ENCODE data around the gene RAET1E. TPM values are rescaled to one million over a fixed set of nuclear protein-coding genes. Genes with fewer than 3 reads are reported as not detected.
"Not testable (repeated sequence)": the region's sequence is repeated elsewhere in the genome, so short reads cannot be mapped to it uniquely, and the experiment has no call there.

Gene RAET1E
- total RNA-seq, 1 experiment from 2014 or later = not detected

GRCh38 chr6:149933461-149933860, 35.5 kb upstream of the RAET1E start:
- in situ Hi-C loops (cut with HindIII; ENCODE audit: low pct_unique_long_range_greater_than_20kb, low sequenced_read_pairs) = no loop called here
- no peak for DNase-seq (ENCODE audit: low read depth)

GRCh38 chr6:149933036-149933435, 35.1 kb upstream of the RAET1E start:
- no peak for DNase-seq (ENCODE audit: low read depth)
- in situ Hi-C loops (cut with HindIII; ENCODE audit: low pct_unique_long_range_greater_than_20kb, low sequenced_read_pairs) = no loop called here

GRCh38 chr6:149931501-149931900, 33.6 kb upstream of the RAET1E start:
- in situ Hi-C loops (cut with HindIII; ENCODE audit: low pct_unique_long_range_greater_than_20kb, low sequenced_read_pairs) = no loop called here

GRCh38 chr6:149929422-149929821, 31.5 kb upstream of the RAET1E start:
- in situ Hi-C loops (cut with HindIII; ENCODE audit: low pct_unique_long_range_greater_than_20kb, low sequenced_read_pairs) = no loop called here

More at GRCh38 chr6:149931501-149931900, 33.6 kb upstream of the RAET1E start:
- DNase-seq (ENCODE audit: low read depth) = no peak

GRCh38 chr6:149927025-149927424, 29.1 kb upstream of the RAET1E start:
- in situ Hi-C loops (cut with HindIII; ENCODE audit: low pct_unique_long_range_greater_than_20kb, low sequenced_read_pairs); DNase-seq (ENCODE audit: low read depth): not testable (repeated sequence)

More at GRCh38 chr6:149929422-149929821, 31.5 kb upstream of the RAET1E start:
- DNase-seq (ENCODE audit: low read depth) = no peak

- DNase-seq (ENCODE audit: low read depth) = peak; percentile 65
- in situ Hi-C loops (cut with HindIII; ENCODE audit: low pct_unique_long_range_greater_than_20kb, low sequenced_read_pairs) = no loop called here
Measured at GRCh38 chr6:149925974-149926777, 28.3 kb upstream of the RAET1E start.

GRCh38 chr6:149925253-149925973, 27.5 kb upstream of the RAET1E start:
- no peak for DNase-seq (ENCODE audit: low read depth)
- in situ Hi-C loops (cut with HindIII; ENCODE audit: low pct_unique_long_range_greater_than_20kb, low sequenced_read_pairs) = no loop called here

- DNase-seq (ENCODE audit: low read depth) = no peak
- in situ Hi-C loops (cut with HindIII; ENCODE audit: low pct_unique_long_range_greater_than_20kb, low sequenced_read_pairs) = no loop called here
Measured at GRCh38 chr6:149924933-149925252, 27.0 kb upstream of the RAET1E start.

GRCh38 chr6:149924206-149924932, 26.5 kb upstream of the RAET1E start:
- in situ Hi-C loops (cut with HindIII; ENCODE audit: low pct_unique_long_range_greater_than_20kb, low sequenced_read_pairs) = no loop called here
- DNase-seq (ENCODE audit: low read depth) = no peak

GRCh38 chr6:149923327-149923986, 25.5 kb upstream of the RAET1E start:
- in situ Hi-C loops (cut with HindIII; ENCODE audit: low pct_unique_long_range_greater_than_20kb, low sequenced_read_pairs) = no loop called here
- no peak for DNase-seq (ENCODE audit: low read depth)

- DNase-seq (ENCODE audit: low read depth) = peak; percentile 78
- in situ Hi-C loops (cut with HindIII; ENCODE audit: low pct_unique_long_range_greater_than_20kb, low sequenced_read_pairs) = no loop called here
Measured at GRCh38 chr6:149922642-149923326, 24.9 kb upstream of the RAET1E start, which contains the start of gene RAET1G. Gene RAET1G, minus strand, starts transcription at chr6:149923121. Its CDS starts 111 bp downstream, at chr6:149923010.

- DNase-seq (ENCODE audit: low read depth); in situ Hi-C loops (cut with HindIII; ENCODE audit: low pct_unique_long_range_greater_than_20kb, low sequenced_read_pairs): not testable (repeated sequence)
Measured at GRCh38 chr6:149922091-149922490, 24.2 kb upstream of the RAET1E start.

- in situ Hi-C loops (cut with HindIII; ENCODE audit: low pct_unique_long_range_greater_than_20kb, low sequenced_read_pairs) = no loop called here
- DNase-seq (ENCODE audit: low read depth) = no peak
Measured at GRCh38 chr6:149921361-149921760, 23.4 kb upstream of the RAET1E start.

- DNase-seq (ENCODE audit: low read depth) = no peak
- in situ Hi-C loops (cut with HindIII; ENCODE audit: low pct_unique_long_range_greater_than_20kb, low sequenced_read_pairs) = no loop called here
Measured at GRCh38 chr6:149919834-149920225, 21.9 kb upstream of the RAET1E start.

- DNase-seq (ENCODE audit: low read depth); in situ Hi-C loops (cut with HindIII; ENCODE audit: low pct_unique_long_range_greater_than_20kb, low sequenced_read_pairs): not testable (repeated sequence)
Measured at GRCh38 chr6:149919126-149919833, 21.4 kb upstream of the RAET1E start.

- no peak for DNase-seq (ENCODE audit: low read depth)
- in situ Hi-C loops (cut with HindIII; ENCODE audit: low pct_unique_long_range_greater_than_20kb, low sequenced_read_pairs) = no loop called here
Measured at GRCh38 chr6:149918151-149918905, 20.4 kb upstream of the RAET1E start.

- in situ Hi-C loops (cut with HindIII; ENCODE audit: low pct_unique_long_range_greater_than_20kb, low sequenced_read_pairs) = no loop called here
- no peak for DNase-seq (ENCODE audit: low read depth)
Measured at GRCh38 chr6:149917679-149918078, 19.8 kb upstream of the RAET1E start.

Measured in Caki2 (cell line).